ENCODE measurements around the gene STAT5B. TPM values are rescaled to one million over a fixed set of nuclear protein-coding genes. Genes with fewer than 3 reads are reported as not detected.

Gene STAT5B
- total and polyA plus RNA-seq, 2 of the 8 experiments (the other 6 are each of a cell fraction or from before 2014, with no cell fraction given): 35.3 to 52.6 TPM

DNA sequence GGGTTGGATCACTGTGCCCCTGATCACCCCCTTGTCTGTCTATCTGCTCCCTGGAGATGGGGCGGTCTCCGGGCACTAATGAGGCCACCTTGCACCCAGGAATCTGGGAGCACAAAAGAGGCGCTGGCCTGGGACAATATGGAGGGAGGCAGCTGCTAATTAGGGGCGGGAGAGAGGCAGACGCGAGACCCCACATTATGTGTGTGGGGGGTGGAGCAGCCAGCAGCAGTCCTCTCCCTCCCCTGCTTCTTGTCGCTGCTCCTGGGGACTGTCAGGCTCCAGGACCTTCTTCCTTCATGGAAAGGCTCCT is 90.6 kb downstream of the STAT5B start:
- H3K18ac ChIP-seq (ENCODE audit: extremely low read depth, low read length): no peak overlapping the region
- no peak overlapping the region for H3K56ac ChIP-seq (replicated peaks; ENCODE audit: insufficient read length, low read depth, low read length)
- H2BK120ac ChIP-seq (replicated peaks; ENCODE audit: low read depth, low read length): no peak overlapping the region
- H3K27me3 ChIP-seq (replicated peaks in 1 of 4; ENCODE audit: control insufficient read depth in 3 of 4, extremely low read depth in 1 of 4, insufficient read depth in 3 of 4, low read length in 3 of 4): peaks cover 7 to 50% (median 39%) of the 10 kb centered on the region in 4 experiments
- H4K20me1 ChIP-seq (replicated peaks in 1 of 2; ENCODE audit: control insufficient read depth in 1 of 2, insufficient read depth in 2 of 2, low read length in 2 of 2): no peaks in the 10 kb centered on the region
- H3K36me3 ChIP-seq (ENCODE audit: control insufficient read depth in 2 of 4, insufficient read depth in 4 of 4, low read length in 3 of 4): no peaks in the 10 kb centered on the region
- no peak overlapping the region for H4K91ac ChIP-seq (replicated peaks; ENCODE audit: insufficient read length, low read length)
- H3K14ac ChIP-seq (ENCODE audit: insufficient read length): no peak overlapping the region
- WGBS, 2 experiments (ENCODE audit: extremely low coverage in 1 of 2, insufficient coverage in 1 of 2, insufficient read length in 1 of 2, insufficient replicate concordance in 2 of 2, low coverage in 1 of 2, low lambda C conversion rate in 2 of 2, missing lambda C conversion rate in 1 of 2): 84% methylated on average over 3 of the region's 7 CpGs; no CpG with 5 or more reads in 1 of the 2 experiments
- TF ChIP-seq NRF1 (IDR thresholded peaks at IDR 0.05; ENCODE audit: low read depth, low read length) (no peak), SP1 (IDR thresholded peaks at IDR 0.05; ENCODE audit: low read depth, low read length) (no peak), CHD2 (IDR thresholded peaks at IDR 0.05; ENCODE audit: low read length) (no peak), SIN3A (conservative IDR thresholded peaks at IDR 0.05 in 1 of 2, IDR thresholded peaks at IDR 0.05 in 1 of 2; ENCODE audit: low read depth in 1 of 2, low read length in 2 of 2) (no peak), TAF1 (IDR thresholded peaks at IDR 0.05; ENCODE audit: low read depth, low read length) (no peak), FOSL1 (IDR thresholded peaks at IDR 0.05; ENCODE audit: insufficient read depth, low read depth, low read length) (no peak)
- H3K4me2 ChIP-seq (ENCODE audit: insufficient read depth in 1 of 2, low read depth in 2 of 2, low read length in 2 of 2): no peak overlapping the region
- H3K27ac ChIP-seq (ENCODE audit: low read depth, low read length): no peak overlapping the region
- H4K8ac ChIP-seq (ENCODE audit: extremely low read depth, insufficient read depth, low read length): no peak overlapping the region
- H2AK5ac ChIP-seq (ENCODE audit: low read depth, low read length): no peak overlapping the region
- no peaks in the 10 kb centered on the region for H3K79me2 ChIP-seq (ENCODE audit: control insufficient read depth in 1 of 2, insufficient read depth in 2 of 2, low read length in 2 of 2)
- H3K9me3 ChIP-seq (ENCODE audit: insufficient read depth in 2 of 2, low read depth in 1 of 2, low read length in 1 of 2): no peaks in the 10 kb centered on the region
- CTCF ChIA-PET (ENCODE audit: partially characterized antibody): interaction anchor here (0.6 to 5.1 kb wide), 10 partner anchors 9 to 339 kb away, joined by 3 to 28 read pairs (median 3); partner anchors contain the start of gene GHDC
- H3K4me3 ChIP-seq (ENCODE audit: extremely low read depth in 1 of 4, insufficient read depth in 2 of 4, low read depth in 3 of 4, low read length in 4 of 4): no peak overlapping the region
- no peak overlapping the region for H2BK5ac ChIP-seq (ENCODE audit: low read depth, low read length)
- H3K79me1 ChIP-seq (ENCODE audit: low read depth, low read length): no peaks in the 10 kb centered on the region
- H3K4ac ChIP-seq (replicated peaks; ENCODE audit: insufficient read length, low read depth, low read length): no peak overlapping the region
- no peak overlapping the region for H4K5ac ChIP-seq (ENCODE audit: insufficient read length, low read depth, low read length)
- H2BK15ac ChIP-seq (ENCODE audit: low read length): no peak overlapping the region
- H3K23ac ChIP-seq (ENCODE audit: insufficient read length): no peak overlapping the region
- peaks cover 9% of the 10 kb centered on the region; the same call in 1 of the 2 replicates for H3K23me2 ChIP-seq (ENCODE audit: low read depth, low read length)
- H2BK20ac ChIP-seq (ENCODE audit: low read length): no peak overlapping the region
- no peak overlapping the region for H2AFZ ChIP-seq (ENCODE audit: low read length)
- H3K9ac ChIP-seq (replicated peaks in 1 of 4; ENCODE audit: extremely low read depth in 1 of 4, low read depth in 3 of 4, low read length in 3 of 4): no peak overlapping the region
- no peak for DNase-seq (ENCODE audit: low read depth in 1 of 2, low spot score in 2 of 2)
- no peak overlapping the region for H2BK12ac ChIP-seq (ENCODE audit: low read depth, low read length)
- POLR2A ChIA-PET (ENCODE audit: partially characterized antibody): interaction anchor here (0.9 to 1.3 kb wide), 3 partner anchors 65 to 342 kb away, joined by 3 to 5 read pairs (median 3); partner anchors contain the start of gene KAT2A
- H3K4me1 ChIP-seq (replicated peaks in 1 of 4; ENCODE audit: control insufficient read depth in 3 of 4, insufficient read depth in 4 of 4, low read length in 3 of 4): peaks cover 0 to 14% (median 11%) of the 10 kb centered on the region in 4 experiments; a peak in 5 of 7 replicates
- no peak for FAIRE-seq

Measured in H1 (cell line).